IMR-90 (cell line): ENCODE measurements around the gene OR51E2. TPM values are rescaled to one million over a fixed set of nuclear protein-coding genes. Genes with fewer than 3 reads are reported as not detected.
"Not testable (repeated sequence)": the region's sequence is repeated elsewhere in the genome, so short reads cannot be mapped to it uniquely, and the experiment has no call there.

Experiments
- ATAC-seq: fragments of 200-7000 bp; cut with Tn5 transposase; 2 replicates; pipeline ENCODE4 v1.9.1; 2020; ENCODE audit warnings: low read depth, mild to moderate bottlenecking, moderate library complexity
- BruUV-seq: library from RNA; stranded (reverse); fragments of 400-500 nt; replicated peaks from 2 replicates; lab custom pipeline; 2021; lab: Mats Ljungman, UMichigan
- CTCF ChIA-PET: fragments of 300-600 bp; formaldehyde crosslinking; extraction: SDS; loops from one replicate; lab custom pipeline; 2021; ENCODE audit warnings: antibody characterized with exemption; lab: Yijun Ruan, JAX
- POLR2A ChIA-PET: fragments of 300-600 bp; sonication (Branson Sonifier 250); formaldehyde crosslinking; loops from one replicate; lab custom pipeline; 2022; ENCODE audit warnings: antibody characterized with exemption; ENCODE audit not compliant: unreplicated experiment; lab: Charles Lee
- DNase-seq: peaks from one replicate; pipeline ENCODE4 v3.0.0; 2013
- H2AFZ ChIP-seq: replicated peaks from 2 replicates; pipeline ENCODE3; 2013; ENCODE audit warnings: low read length, mild to moderate bottlenecking; ENCODE audit not compliant: poor library complexity
- H2AK5ac ChIP-seq: 2 replicates; pipeline ENCODE4 v1.6.1; 2013; ENCODE audit warnings: low read depth, low read length, inconsistent platforms
- H2AK9ac ChIP-seq: replicated peaks from 2 replicates; pipeline ENCODE3; 2013; ENCODE audit warnings: mild to moderate bottlenecking, low read depth, low read length, moderate library complexity; ENCODE audit not compliant: poor library complexity
- H2BK120ac ChIP-seq: 2 replicates; pipeline ENCODE4 v1.6.1; 2013; ENCODE audit warnings: low read depth, low read length, inconsistent platforms
- H2BK15ac ChIP-seq: 3 replicates; pipeline ENCODE4 v1.6.1; 2013; ENCODE audit warnings: low read depth, low read length, inconsistent platforms
- H2BK20ac ChIP-seq: 2 replicates; pipeline ENCODE4 v1.6.1; 2013; ENCODE audit warnings: low read depth, mild to moderate bottlenecking, inconsistent platforms, low read length, moderate library complexity
- H2BK5ac ChIP-seq: 2 replicates; pipeline ENCODE4 v1.6.1; 2013; ENCODE audit warnings: mild to moderate bottlenecking, low read depth, low read length, inconsistent platforms; ENCODE audit not compliant: poor library complexity, severe bottlenecking
- H3K14ac ChIP-seq: replicated peaks from 2 replicates; pipeline ENCODE4 v1.6.1; 2013; ENCODE audit warnings: low read depth, low read length, inconsistent platforms
- H3K18ac ChIP-seq: 2 replicates; pipeline ENCODE4 v1.6.1; 2013; ENCODE audit warnings: low read depth, low read length, control low read depth
- H3K23ac ChIP-seq: 2 replicates; pipeline ENCODE4 v1.6.1; 2013; ENCODE audit warnings: low read depth, low read length, inconsistent platforms
- H3K27ac ChIP-seq: 2 replicates; pipeline ENCODE4 v1.5.1; 2013; ENCODE audit warnings: mild to moderate bottlenecking, control low read depth, low read length; ENCODE audit not compliant: insufficient read depth
- H3K27me3 ChIP-seq: 2 replicates; pipeline ENCODE4 v1.6.1; 2013; ENCODE audit warnings: low read length; ENCODE audit not compliant: control insufficient read depth, insufficient read depth
- H3K36me3 ChIP-seq: 2 replicates; pipeline ENCODE4 v1.6.1; 2013; ENCODE audit warnings: low read length, mixed read lengths; ENCODE audit not compliant: control insufficient read depth, insufficient read depth
- H3K4ac ChIP-seq: 2 replicates; pipeline ENCODE4 v1.6.1; 2013; ENCODE audit warnings: low read depth, low read length, inconsistent platforms
- H3K4me1 ChIP-seq: 2 replicates; pipeline ENCODE4 v1.6.1; 2013; ENCODE audit warnings: low read length, mixed read lengths; ENCODE audit not compliant: control insufficient read depth, insufficient read depth
- H3K4me2 ChIP-seq: 2 replicates; pipeline ENCODE4 v1.6.1; 2013; ENCODE audit warnings: low read depth, mild to moderate bottlenecking, control low read depth, low read length, moderate library complexity
- H3K4me3 ChIP-seq: 2 replicates; pipeline ENCODE4 v1.5.1; 2013; ENCODE audit warnings: low read depth, mild to moderate bottlenecking, control low read depth, low read length, moderate library complexity; ENCODE audit not compliant: insufficient read depth
- H3K56ac ChIP-seq: 2 replicates; pipeline ENCODE4 v1.6.1; 2013; ENCODE audit warnings: low read length, inconsistent platforms; ENCODE audit not compliant: insufficient read depth; ENCODE audit errors: extremely low read depth
- H3K79me1 ChIP-seq, 2 experiments: 2 replicates each; pipeline ENCODE4 v1.6.1; 2013; ENCODE audit warnings: low read length in 2 of 2, inconsistent platforms in 1 of 2, low read depth in 1 of 2
- H3K9ac ChIP-seq: 2 replicates; pipeline ENCODE4 v1.6.1; 2013; ENCODE audit warnings: low read depth, low read length, control low read depth
- H3K9me1 ChIP-seq: 2 replicates; pipeline ENCODE4 v1.6.1; 2013; ENCODE audit warnings: low read length, inconsistent platforms; ENCODE audit not compliant: insufficient read depth
- H3K9me3 ChIP-seq: 2 replicates; pipeline ENCODE4 v1.6.1; 2013; ENCODE audit warnings: low read length; ENCODE audit not compliant: control insufficient read depth, insufficient read depth
- H4K20me1 ChIP-seq: 2 replicates; pipeline ENCODE4 v1.6.1; 2013; ENCODE audit warnings: low read length, inconsistent platforms; ENCODE audit not compliant: insufficient read depth
- H4K5ac ChIP-seq: 2 replicates; pipeline ENCODE4 v1.6.1; 2013; ENCODE audit warnings: mild to moderate bottlenecking, low read depth, low read length, control low read depth
- H4K8ac ChIP-seq, 2 experiments: 2 replicates each; pipeline ENCODE4 v1.6.1; 2013; ENCODE audit warnings: low read depth in 2 of 2, low read length in 2 of 2, control low read depth in 1 of 2, inconsistent platforms in 1 of 2
- H4K91ac ChIP-seq: 2 replicates; pipeline ENCODE4 v1.6.1; 2013; ENCODE audit warnings: low read depth, low read length, inconsistent platforms; ENCODE audit not compliant: insufficient read depth
- CHD1 ChIP-seq: IDR thresholded peaks from 2 replicates; pipeline ENCODE4 v1.6.1; 2012; ENCODE audit warnings: low read depth, low read length, improper control_type of control experiment
- MAFK ChIP-seq: IDR thresholded peaks from 2 replicates; pipeline ENCODE4 v1.6.1; 2012; ENCODE audit warnings: low read depth, low read length, improper control_type of control experiment
- MAZ ChIP-seq: IDR thresholded peaks from 2 replicates; pipeline ENCODE4 v1.6.1; 2012; ENCODE audit warnings: low read depth, mild to moderate bottlenecking, low read length, improper control_type of control experiment, moderate library complexity, borderline replicate concordance
- RCOR1 ChIP-seq: IDR thresholded peaks from 2 replicates; pipeline ENCODE4 v1.6.1; 2012; ENCODE audit warnings: mild to moderate bottlenecking, low read length, improper control_type of control experiment; ENCODE audit not compliant: insufficient replicate concordance
- WGBS, 2 experiments: methylation state at CpG; one replicate each; pipeline versions ENCODE4 v1.1.5 to v1.1.7; 2013; ENCODE audit warnings: missing lambda C conversion rate in 2 of 2; ENCODE audit not compliant: insufficient read length in 1 of 2; ENCODE audit errors: extremely low coverage in 2 of 2; 5-methylcytosine and 5-hydroxymethylcytosine counted together
- dilution Hi-C: fragments of 300-500 bp; cut with HindIII; formaldehyde crosslinking; loops from one replicate; pipeline ENCODE4 v1.14.3; 2018; ENCODE audit warnings: low sequenced_read_pairs; ENCODE audit not compliant: unreplicated experiment
- in situ Hi-C: fragments of 300-500 bp; cut with MboI; formaldehyde crosslinking; loops from 3 replicates; pipeline ENCODE4 v1.14.3; 2019; ENCODE audit warnings: low sequenced_read_pairs, inconsistent platforms, mixed read lengths
- intact Hi-C: fragments of 100-400 bp; cut with micrococcal nuclease; formaldehyde crosslinking; loops from 2 replicates; pipeline ENCODE4 v1.10.0; 2022
- polyA plus RNA-seq, 3 experiments: library from polyadenylated mRNA; depleted of rRNA; stranded (reverse); fragments of >200 nt; gene quantifications; 2 replicates each; pipeline ENCODE4 v1.2.3, GENCODE V29; 2012; ENCODE audit warnings: low replicate concordance in 1 of 3
- total RNA-seq: library from RNA; depleted of rRNA; stranded (reverse); fragments of >200 nt; gene quantifications from 2 replicates; pipeline ENCODE4 v1.2.3, GENCODE V29; 2012

OR51E2 gene
- total and polyA plus RNA-seq, 2 of the 4 experiments (the other 2 are of a cell fraction) = 0.72 to 1.3 TPM

DNA sequence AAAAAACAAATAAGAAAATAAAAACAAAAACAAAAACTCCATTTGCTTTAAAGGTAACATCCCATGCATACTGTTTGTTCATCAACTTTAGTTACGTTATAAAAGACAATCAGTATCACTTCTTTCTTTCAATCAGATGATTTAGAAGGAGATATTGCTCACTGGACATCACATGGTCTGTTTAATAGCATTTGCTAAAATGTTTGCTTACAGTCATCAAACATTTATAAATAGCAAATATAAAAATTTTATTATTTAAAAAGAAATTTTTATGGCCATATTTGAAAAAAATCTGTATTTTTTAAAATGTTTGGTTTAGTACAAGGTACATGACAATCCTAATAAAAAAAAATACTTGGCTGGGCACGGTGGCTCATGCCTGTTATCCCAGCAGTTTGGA is 29.5 kb upstream of the OR51E2 start:
- dilution Hi-C loops (no loop called here), intact Hi-C loops (no loop called here), in situ Hi-C loops (no loop called here)
- H4K5ac ChIP-seq = no peak overlapping the region
- no peak overlapping the region for H2BK5ac ChIP-seq
- H3K4me2 ChIP-seq = no peak overlapping the region
- TF ChIP-seq RCOR1 (no peak), CHD1 (no peak), MAFK (no peak), MAZ (no peak)
- H3K4ac ChIP-seq = no peak overlapping the region
- BruUV-seq = no TSS peak
- no peak overlapping the region for H2BK15ac ChIP-seq
- no peak overlapping the region for H3K9ac ChIP-seq
- no peak overlapping the region for H3K18ac ChIP-seq
- H3K14ac ChIP-seq = no peak overlapping the region
- DNase-seq (no peak), ATAC-seq (no peak)
- H3K79me1 ChIP-seq = no peaks in the 10 kb centered on the region
- H4K8ac ChIP-seq = no peak overlapping the region
- no peak overlapping the region for H3K27ac ChIP-seq
- H3K23ac ChIP-seq = no peak overlapping the region
- CTCF ChIA-PET = no interaction called here
- POLR2A ChIA-PET = no interaction called here
- no peak overlapping the region for H2BK20ac ChIP-seq
- H3K9me3 ChIP-seq = no peaks in the 10 kb centered on the region
- no peaks in the 10 kb centered on the region for H3K27me3 ChIP-seq
- no peaks in the 10 kb centered on the region for H3K36me3 ChIP-seq
- no peak overlapping the region for H3K56ac ChIP-seq
- no peak overlapping the region for H3K4me3 ChIP-seq
- no peaks in the 10 kb centered on the region for H4K20me1 ChIP-seq
- no peak overlapping the region for H2AFZ ChIP-seq
- H3K4me1 ChIP-seq = no peaks in the 10 kb centered on the region
- no peak overlapping the region for H4K91ac ChIP-seq
- no peaks in the 10 kb centered on the region for H3K9me1 ChIP-seq
- no peak overlapping the region for H2BK120ac ChIP-seq
- WGBS, 2 experiments = no CpG with 5 or more reads among the region's 2 CpGs
- no peak overlapping the region for H2AK5ac ChIP-seq
- H2AK9ac ChIP-seq = no peak overlapping the region

DNA sequence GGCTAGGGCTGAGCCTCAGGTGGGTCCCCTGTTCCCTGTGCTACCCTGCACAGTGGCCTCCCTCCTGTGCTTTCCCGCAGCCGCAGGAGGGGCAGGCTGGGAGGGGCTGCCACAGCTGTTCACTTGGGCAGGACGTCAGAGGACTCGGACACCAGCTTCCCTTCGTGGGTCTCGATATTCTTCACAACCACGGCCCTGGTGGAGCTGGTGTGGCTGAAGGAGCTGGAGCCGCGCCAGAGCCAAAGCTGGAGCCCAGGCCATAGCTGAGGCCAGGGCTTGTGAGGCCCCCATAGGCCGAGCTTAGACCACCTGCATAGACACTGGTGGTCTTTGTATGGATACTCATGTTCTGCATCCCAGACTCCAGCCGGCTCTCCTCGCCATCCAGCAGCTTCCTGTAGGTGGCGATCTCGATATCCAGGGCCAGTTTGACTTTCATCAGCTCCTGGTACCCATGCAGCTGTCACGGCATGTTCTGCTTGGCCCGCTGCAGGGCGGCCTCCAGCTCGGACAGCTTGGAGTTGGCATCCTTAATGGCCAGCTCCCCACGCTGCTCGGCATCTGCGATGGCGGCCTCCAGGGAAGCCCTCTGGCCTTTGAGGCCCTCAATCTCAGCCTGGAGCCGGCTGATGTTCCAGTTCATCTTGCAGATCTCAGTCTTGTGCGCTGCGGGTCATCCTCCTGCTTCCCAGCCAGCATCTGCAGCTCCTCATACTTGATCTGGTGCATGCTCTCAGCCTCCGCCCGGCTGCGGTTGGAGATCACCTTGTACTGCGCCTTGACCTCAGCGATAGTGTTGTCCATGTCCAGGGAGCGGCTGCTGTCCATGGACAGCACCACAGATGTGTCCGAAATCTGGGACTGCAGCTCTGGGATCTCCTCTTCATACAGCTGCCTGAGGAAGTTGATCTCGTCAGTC is 25.2 kb upstream of the OR51E2 start:
- H3K4me1 ChIP-seq, H3K36me3 ChIP-seq, intact Hi-C loops, H3K4me2 ChIP-seq, H2AK9ac ChIP-seq, H2BK20ac ChIP-seq, H2BK120ac ChIP-seq, H3K9me1 ChIP-seq, H3K4ac ChIP-seq, DNase-seq, H3K9me3 ChIP-seq, ATAC-seq, H2BK15ac ChIP-seq, BruUV-seq, POLR2A ChIA-PET, H2BK5ac ChIP-seq, H3K14ac ChIP-seq, H3K23ac ChIP-seq, H4K5ac ChIP-seq, H3K27ac ChIP-seq, CTCF ChIA-PET, H3K56ac ChIP-seq, H2AK5ac ChIP-seq, H4K8ac ChIP-seq, H4K20me1 ChIP-seq, H2AFZ ChIP-seq, H3K79me1 ChIP-seq, in situ Hi-C loops, dilution Hi-C loops, H3K9ac ChIP-seq, H3K18ac ChIP-seq, H3K27me3 ChIP-seq, H4K91ac ChIP-seq, H3K4me3 ChIP-seq: not testable (repeated sequence)
- WGBS, 2 experiments = 83% methylated on average over 19 of the region's 33 CpGs; no CpG with 5 or more reads in 1 of the 2 experiments
